NCI-H187 (cell line): ENCODE results near the gene CACNA1I.
A peak's percentile ranks its signal among the peaks of the same experiment; 100 is the strongest.
"Not testable (repeated sequence)": the region's sequence is repeated elsewhere in the genome, so short reads cannot be mapped to it uniquely, and the experiment has no call there.

Experiments used
- DNase-seq, 2 experiments: peaks; one replicate each; lab custom pipeline; 2025; lab: John Stamatoyannopoulos, UW

Gene CACNA1I

GRCh38 chr22:39570665-39571064, at the start of gene CACNA1I:
Gene CACNA1I, plus strand, starts transcription at chr22:39570753. Its CDS starts 0 bp downstream, at chr22:39570753.
- DNase-seq: no peak

- not testable (repeated sequence) for DNase-seq
Measured at GRCh38 chr22:39521106-39521885, 49.3 kb upstream of the CACNA1I start.

- not testable (repeated sequence) for DNase-seq
Measured at GRCh38 chr22:39522091-39522490, 48.5 kb upstream of the CACNA1I start.

DNA sequence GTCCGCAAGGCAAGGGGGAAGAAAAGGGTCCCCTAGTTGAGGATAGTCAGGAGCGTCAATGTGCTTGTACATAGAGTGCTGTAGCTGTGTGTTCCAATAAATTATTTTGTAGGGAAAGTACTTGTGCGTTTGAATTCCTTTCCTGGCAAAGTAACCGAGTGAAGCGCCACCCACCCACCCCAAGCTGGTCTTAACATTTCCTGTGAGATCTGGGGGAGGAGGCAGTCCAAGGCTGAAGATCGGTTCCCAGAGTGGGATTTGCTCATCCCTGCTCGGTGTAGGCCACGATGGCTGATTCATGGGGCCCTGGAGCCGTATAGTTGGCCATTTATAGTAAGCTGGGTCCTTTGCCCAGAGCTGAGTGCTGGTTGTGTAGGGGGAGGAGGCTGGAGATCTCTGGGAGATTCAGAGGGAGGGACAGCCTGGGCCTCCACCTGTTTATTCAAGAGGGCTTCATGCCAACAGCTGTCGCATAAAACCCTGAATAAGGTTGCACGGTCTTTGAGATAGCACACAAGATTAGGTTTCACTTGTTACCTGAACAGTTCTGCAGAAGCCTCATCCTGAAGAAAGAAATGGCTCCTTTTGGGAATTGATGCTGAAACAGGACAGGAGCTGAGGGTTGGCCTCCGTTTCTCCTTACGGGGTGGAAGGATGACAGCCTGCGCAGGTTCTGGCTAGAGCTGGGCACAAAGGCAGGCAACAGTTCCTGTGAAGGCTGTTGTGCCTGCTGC, 47.8 kb upstream of the CACNA1I start:
- peak in 1 of 2 experiments; percentile 25 for DNase-seq

- DNase-seq: no peak
Measured at GRCh38 chr22:39524089-39524752, 46.3 kb upstream of the CACNA1I start.

DNA sequence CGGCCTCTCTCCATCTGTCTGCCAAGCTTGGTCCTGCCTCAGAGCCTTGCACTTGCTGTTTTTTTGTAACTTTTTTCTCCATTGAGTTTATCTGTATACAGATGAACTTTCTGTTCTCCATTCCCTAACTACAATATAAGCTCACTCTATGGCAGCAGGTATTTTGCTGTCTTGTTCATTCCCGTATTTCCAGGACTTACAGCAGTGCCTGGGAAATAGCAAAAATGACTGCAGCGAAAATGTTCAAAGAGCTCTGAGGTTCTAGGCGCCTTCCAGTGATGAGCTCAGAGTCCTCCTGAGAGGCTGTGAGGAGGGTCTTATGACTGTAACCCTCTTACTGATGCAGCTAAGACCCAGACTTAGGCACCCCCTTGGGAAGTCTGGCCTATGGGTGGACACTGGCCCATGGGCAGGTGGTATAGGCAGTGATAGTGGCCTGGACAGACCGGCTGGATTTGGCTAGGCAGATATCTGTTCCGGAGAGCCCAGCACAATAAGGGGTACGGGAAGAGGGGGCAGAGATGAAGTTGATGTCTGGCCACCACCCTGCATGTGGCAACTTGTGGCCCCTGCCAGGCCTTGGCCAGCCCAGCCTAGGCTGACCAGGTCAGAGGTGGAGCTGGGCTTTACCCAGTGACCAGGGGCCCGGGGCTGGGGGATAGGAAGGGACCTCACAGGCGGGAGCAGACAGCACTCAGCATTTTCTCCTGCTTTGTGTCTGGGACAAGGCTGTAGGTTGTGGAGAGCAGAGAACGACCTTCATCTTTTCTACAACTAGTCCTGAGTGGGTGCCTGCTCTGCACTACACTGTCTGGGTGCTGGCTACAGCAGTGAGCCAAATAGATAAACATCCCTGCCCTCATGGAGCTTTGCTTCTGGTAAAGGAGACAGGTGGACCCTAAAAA, 45.5 kb upstream of the CACNA1I start:
- DNase-seq: no peak

GRCh38 chr22:39525658-39525975, 44.9 kb upstream of the CACNA1I start:
- DNase-seq: no peak

DNA sequence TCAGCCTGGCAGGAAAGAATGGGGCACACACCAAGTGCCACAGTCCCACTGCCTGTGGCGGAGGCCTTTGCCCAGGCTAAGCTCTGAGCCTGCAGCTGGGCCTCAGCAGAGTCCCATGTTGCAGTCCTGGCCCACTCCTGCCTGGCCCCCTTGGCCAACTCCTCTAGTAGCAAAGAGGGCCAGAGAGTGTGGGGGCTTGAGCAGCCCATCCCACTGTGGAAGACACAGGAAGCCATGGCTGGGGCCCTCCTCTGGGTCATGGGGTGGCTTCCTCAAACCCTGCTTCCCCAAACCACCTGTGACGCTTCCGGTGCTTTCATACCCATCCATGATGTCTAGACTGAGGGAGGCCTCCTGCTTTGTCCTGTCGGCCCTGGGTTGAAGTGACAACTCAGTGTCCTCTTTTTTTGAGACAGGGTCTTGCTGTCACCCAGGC, 43.8 kb upstream of the CACNA1I start:
- no peak for DNase-seq

GRCh38 chr22:39527481-39527961, 43.0 kb upstream of the CACNA1I start:
- DNase-seq: no peak

DNA sequence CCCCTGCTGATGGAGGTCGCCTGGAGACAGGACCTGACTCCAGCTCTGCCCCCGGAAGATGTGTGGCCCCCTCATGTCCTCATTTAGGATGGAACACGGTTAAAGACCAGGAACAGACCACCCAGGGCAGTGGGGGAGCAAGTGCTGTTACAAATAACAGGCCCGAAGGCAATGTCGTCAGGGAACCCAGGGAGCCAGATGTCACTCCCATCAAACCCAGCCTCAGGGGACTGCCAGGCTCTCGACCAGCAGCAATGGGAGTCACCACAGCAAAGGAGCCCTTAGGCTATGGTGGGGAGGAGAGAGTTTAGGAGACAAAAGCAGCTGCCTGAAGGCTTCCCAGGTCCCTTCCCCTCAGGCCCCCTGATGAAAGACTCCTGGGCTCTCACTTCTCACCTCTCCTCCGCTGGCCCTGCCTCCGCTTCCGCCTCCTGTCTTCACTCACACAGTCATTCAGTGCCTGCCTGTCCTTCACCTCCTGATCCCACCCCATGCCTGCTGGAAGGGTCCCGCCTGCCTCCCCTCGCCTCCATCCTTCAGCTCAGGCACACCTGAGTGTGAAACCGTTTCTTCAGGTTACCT, 42.4 kb upstream of the CACNA1I start:
- no peak for DNase-seq

GRCh38 chr22:39528681-39529486, 41.7 kb upstream of the CACNA1I start:
- DNase-seq: peak; percentile 63 to 89

DNA sequence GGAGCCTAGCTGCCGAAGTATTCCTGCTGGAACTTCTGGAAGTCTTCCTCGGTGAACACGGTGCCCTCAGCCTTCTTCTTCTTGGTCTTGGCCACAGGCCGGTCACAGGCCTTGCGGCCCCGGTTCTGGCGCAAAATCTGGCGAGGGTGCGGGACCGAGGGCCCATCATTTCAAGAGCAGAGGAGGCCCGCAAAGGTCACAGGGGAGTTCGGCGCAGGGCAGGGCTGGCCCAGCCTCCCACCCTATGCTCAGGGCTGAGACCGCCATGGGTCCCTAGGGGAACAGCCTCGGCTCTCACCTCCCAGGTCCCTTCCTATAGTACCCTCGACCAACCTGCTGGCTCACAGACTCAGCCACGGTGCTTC, 41.1 kb upstream of the CACNA1I start:
- DNase-seq: no peak

DNA sequence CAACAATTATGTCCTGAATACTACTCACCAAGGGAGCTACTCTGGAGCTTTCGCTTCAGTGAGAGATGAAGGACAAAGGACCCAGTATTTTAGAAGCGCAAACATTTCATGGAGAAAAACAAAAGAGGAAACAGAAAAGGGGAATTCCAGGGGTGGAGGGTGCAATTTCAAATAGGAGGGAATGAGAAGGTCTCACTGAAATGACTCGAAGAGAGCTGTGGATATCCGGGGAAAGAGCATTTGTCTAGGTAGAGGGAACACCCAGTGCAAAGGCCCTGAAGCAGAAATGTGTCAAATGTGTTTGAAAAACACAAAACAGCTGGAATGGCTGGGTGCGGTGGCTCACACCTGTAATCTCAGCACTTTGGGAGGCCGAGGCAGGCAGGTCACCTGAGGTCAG, 40.4 kb upstream of the CACNA1I start:
- no peak for DNase-seq

- DNase-seq: no peak
Measured at GRCh38 chr22:39530692-39531331, 39.7 kb upstream of the CACNA1I start.

DNA sequence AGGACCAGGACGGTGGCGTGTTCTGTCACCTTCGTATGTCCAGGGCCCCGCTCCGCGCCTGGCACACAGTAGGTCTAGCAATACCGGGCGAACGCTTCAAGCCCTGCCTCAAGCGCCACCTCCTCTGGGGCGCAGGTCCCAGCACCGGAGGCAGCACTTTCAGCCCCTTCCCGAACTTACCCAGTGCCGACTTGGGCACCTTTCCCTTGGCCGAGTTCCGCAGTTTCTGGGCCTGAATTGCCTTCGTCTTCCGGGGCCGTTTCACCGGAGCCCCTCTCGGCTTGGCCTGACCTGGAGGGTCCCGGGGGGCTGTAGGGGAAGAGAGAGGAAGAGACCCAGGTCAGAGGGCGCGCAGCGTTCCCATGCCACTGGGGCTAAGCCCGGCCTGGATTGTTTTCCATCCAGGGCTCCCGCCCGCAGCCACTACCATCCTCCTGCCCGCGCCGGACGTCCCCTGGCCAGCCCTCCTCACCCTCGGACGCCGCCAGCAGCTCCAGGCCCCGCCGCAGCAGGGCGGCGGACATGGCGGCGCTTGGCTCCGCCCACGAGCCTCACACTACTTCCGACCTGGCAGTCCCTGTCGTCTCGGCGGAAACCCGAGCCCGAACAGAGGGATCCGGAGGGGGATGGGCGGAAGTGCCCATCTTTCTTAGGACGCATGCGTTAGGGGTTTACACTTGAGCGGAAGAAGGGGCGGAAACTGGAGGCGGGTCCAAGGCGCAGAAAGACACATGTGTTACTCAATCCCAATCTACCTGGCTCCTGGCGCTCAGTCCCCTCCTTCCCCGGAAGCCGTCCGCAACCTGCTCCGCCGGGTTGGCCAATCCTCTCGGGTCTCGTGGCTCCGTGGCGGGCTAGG, 38.1 kb upstream of the CACNA1I start, which contains the start of gene RPS19BP1:
TSS of gene RPS19BP1 (minus strand) at position 534 of the 859 bp plus-strand sequence. CDS start at position 524, 10 bp downstream.
- peak; percentile 92 to 97 for DNase-seq

GRCh38 chr22:39534092-39534506, 36.5 kb upstream of the CACNA1I start:
- DNase-seq: no peak

DNA sequence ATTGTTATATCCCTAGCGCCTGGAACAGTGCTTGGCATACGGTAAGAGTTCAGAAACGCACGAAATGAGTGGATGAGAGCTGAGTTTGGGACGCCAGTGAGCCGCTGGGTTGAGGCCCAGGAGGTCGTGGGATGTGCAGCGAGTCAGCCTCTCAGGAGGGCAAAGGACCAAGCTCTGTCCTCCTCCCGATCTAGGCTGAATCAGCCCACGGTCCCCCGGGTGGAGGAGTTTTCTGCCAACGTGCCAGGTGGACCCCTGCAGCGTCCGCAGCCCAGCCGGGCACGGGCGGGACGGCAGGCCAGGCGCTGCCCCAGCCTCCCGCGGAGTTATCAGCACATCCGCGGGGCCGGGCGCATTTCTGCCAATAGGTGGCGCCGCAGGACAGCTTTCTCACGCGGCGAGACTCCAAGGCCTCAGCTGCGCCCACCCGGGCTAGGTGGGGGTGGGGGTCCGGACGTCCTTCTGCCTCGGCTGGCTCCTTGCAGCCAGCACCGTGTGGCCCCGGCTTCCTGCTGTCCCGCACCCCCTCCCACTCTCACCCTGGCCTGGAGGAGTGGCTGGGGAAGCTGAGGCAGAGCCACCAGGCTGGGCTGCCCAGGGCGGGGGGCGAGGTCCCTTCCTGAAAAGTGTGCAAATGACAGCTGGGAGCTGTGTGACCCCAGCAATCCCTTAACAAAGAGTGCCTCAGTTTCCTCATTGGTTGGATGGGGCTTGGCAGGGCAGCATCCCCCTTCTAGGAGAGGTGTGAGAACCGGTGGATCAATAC, 35.8 kb upstream of the CACNA1I start:
- DNase-seq: peak in 1 of 2 experiments; percentile 31

DNA sequence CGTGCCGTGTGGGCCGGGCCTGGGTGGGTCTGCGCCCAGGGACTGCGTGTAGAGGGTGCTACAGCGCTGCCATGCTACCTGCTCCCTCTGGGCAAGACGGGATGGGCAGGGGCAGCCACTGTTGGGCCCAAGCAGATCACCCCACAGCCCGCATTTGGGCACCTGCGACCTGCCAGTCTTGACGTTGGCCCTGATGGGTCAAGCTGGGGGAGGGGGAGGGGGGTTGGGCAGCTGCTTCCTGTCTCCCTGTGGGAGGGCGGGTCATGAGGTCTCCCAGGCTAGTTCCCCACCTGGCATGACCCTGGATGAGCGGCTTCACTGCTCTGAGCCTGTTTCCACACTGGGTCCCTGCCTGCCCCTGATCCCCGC, 35.2 kb upstream of the CACNA1I start:
- no peak for DNase-seq
